ENCODE results near the gene UGT1A9.

GRCh38 chr2:233800208-233800607, 128.5 kb downstream of the UGT1A9 start:
- TF ChIP-seq POLR2AphosphoS5 (IDR thresholded peaks at IDR 0.05; ENCODE audit: low read depth), result no peak
- TF ChIP-seq, protein P1, sequence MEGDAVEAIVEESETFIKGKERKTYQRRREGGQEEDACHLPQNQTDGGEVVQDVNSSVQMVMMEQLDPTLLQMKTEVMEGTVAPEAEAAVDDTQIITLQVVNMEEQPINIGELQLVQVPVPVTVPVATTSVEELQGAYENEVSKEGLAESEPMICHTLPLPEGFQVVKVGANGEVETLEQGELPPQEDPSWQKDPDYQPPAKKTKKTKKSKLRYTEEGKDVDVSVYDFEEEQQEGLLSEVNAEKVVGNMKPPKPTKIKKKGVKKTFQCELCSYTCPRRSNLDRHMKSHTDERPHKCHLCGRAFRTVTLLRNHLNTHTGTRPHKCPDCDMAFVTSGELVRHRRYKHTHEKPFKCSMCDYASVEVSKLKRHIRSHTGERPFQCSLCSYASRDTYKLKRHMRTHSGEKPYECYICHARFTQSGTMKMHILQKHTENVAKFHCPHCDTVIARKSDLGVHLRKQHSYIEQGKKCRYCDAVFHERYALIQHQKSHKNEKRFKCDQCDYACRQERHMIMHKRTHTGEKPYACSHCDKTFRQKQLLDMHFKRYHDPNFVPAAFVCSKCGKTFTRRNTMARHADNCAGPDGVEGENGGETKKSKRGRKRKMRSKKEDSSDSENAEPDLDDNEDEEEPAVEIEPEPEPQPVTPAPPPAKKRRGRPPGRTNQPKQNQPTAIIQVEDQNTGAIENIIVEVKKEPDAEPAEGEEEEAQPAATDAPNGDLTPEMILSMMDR (conservative IDR thresholded peaks at IDR 0.05; ENCODE audit: low read depth in 2 of 2), result no peak
- no peak for TF ChIP-seq EZH2phosphoT487 (IDR thresholded peaks at IDR 0.05; ENCODE audit: unreplicated experiment)
- TF ChIP-seq, protein P2, sequence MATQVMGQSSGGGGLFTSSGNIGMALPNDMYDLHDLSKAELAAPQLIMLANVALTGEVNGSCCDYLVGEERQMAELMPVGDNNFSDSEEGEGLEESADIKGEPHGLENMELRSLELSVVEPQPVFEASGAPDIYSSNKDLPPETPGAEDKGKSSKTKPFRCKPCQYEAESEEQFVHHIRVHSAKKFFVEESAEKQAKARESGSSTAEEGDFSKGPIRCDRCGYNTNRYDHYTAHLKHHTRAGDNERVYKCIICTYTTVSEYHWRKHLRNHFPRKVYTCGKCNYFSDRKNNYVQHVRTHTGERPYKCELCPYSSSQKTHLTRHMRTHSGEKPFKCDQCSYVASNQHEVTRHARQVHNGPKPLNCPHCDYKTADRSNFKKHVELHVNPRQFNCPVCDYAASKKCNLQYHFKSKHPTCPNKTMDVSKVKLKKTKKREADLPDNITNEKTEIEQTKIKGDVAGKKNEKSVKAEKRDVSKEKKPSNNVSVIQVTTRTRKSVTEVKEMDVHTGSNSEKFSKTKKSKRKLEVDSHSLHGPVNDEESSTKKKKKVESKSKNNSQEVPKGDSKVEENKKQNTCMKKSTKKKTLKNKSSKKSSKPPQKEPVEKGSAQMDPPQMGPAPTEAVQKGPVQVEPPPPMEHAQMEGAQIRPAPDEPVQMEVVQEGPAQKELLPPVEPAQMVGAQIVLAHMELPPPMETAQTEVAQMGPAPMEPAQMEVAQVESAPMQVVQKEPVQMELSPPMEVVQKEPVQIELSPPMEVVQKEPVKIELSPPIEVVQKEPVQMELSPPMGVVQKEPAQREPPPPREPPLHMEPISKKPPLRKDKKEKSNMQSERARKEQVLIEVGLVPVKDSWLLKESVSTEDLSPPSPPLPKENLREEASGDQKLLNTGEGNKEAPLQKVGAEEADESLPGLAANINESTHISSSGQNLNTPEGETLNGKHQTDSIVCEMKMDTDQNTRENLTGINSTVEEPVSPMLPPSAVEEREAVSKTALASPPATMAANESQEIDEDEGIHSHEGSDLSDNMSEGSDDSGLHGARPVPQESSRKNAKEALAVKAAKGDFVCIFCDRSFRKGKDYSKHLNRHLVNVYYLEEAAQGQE (IDR thresholded peaks at IDR 0.05; ENCODE audit: unreplicated experiment), result no peak
- TF ChIP-seq EZH2 (IDR thresholded peaks at IDR 0.05; ENCODE audit: low read depth, unreplicated experiment), result no peak
- TF ChIP-seq STAT1 (IDR thresholded peaks at IDR 0.05; ENCODE audit: unreplicated experiment), result no peak
- TF ChIP-seq JUNB (IDR thresholded peaks at IDR 0.05; ENCODE audit: unreplicated experiment), result no peak
- TF ChIP-seq ZNF114 (CRISPR knock-in tag; IDR thresholded peaks at IDR 0.05), result no peak
- no peak for TF ChIP-seq CREB1 (CRISPR knock-in tag; IDR thresholded peaks at IDR 0.05; ENCODE audit: low read depth)

Measured in GM23338 (cell line).